Stimulated activated CD8-positive, alpha-beta memory T cell treated with anti-CD3 and anti-CD28 coated beads, Interleukin-7, amount 100 ng/mL, for 48 hours (primary cell): ENCODE data around the gene PARPBP.
"Not testable (repeated sequence)": the region's sequence is repeated elsewhere in the genome, so short reads cannot be mapped to it uniquely, and the experiment has no call there.

Source experiments
- DNase-seq, 2 donors: peaks; one replicate each; pipeline ENCODE4 v3.0.0-alpha.2; 2020; ENCODE audit warnings: low read depth in 1 of 2; ENCODE audit errors: extremely low read depth in 1 of 2

Gene PARPBP

GRCh38 chr12:102240859-102241258 is 120.9 kb downstream of the PARPBP start:
- not testable (repeated sequence) for DNase-seq
